ENCODE results near the gene CPB2.

CPB2 gene

DNA sequence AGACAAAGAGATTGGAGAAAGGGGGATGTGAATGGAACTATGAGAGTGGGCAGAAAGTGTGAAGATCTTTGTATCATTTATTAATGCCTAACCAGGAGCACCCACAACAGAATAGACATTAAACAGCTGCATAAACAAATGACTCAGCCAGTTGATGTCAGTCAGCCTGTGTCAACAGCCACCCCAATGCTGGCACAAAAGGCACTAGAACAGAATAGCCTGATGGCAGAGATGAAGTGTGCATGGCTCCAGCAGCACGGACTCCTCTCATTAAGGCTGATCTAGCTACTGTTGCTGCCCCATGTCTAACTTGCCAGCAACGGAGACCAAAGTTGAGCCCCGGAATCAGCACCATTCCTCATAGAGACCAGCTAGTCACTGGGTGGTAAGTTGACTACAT lies 7.8 kb downstream of the CPB2 start:
- peak in 1 of 2 experiments; percentile 52 for DNase-seq

DNA sequence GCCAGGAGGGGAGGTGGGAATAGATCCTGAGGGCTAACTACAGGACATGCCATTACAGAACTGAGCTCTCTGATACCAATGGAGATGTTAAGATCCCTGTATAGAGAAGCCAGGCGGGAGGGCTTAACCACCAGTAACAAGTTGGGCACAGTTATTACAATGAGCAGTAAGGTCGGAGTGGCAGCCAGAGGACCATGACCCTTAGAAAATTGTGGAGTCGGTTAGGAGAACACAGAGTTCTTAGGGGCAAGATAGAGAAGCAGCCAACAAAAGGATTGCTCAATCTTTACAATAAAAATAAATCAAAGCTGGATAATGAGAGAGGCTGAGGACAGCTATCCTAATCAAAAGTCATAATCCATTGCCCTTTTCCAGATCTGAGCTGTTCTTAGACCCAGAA lies 10.4 kb downstream of the CPB2 start:
- DNase-seq: no peak

DNA sequence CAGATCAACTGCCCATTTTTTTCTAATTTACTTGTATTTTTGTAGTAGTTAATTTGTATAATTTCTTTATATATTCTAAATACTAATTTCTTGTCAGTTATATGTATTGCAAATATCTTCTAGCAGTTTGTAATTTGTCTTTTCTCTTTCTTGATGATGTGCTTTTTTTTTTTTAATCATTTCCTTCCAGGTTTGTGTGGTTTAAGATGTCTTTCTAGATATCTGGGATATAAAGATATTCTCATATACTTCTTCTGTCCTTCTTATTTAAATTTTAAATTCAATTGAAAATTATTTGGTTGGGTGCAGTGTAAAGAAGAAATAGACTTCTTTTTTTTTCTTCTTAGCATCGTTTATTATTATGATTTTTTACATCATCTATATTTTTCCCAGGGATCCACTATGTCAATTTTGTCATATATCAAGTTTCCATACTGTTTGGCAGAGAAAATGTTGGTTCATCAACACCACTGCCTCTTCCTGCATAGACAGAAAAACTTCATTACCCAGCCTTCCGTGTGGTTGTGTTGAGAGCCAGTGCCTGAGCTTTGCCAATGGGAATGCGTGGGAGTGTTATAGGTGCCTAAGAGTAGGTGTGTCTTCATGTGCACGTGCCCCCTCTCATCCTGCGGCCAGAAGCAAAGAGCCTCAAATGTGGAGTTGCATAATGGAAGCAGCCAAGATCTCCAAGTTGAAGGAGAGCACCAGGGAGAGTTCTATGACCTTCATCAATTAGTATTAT lies 15.8 kb downstream of the CPB2 start:
- no peak for DNase-seq

DNA sequence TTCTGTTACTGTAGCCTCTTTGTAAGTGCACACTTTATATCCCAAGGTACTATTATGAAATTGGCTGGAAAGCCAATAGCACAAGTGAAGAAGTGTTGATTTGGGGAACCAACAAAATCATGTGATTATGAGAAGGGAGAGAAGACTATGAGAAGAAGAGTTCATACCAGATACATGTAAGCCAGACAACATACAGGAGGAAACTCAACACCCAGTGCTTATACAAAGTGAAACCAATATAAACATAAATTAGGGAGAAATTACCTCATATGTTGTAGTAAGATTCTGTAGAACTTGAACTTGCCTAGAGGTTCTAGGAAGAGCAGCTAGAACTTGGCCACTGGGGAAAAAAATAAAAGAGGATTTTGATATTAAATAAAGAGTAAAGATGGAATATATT lies 17.4 kb downstream of the CPB2 start:
- no peak for DNase-seq

DNA sequence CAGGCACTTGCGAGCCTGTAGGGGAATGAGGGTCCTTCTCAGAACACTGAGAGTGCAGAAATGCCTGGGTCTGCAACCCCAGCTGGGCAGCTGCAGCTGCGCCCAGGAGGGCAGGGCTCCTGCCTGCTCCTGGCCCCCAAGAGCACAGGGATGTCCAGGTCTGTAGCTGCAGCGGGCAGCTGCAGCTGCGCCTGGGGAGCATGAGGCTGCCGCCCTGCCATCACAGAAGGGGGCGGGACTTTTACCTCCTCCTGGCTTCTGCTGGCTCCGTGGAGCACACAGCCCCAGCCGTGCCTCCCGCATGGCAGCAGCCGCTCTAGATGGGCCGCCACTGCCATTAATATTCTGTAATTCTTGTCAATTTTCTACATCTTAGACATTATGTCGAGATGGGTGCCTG lies 17.8 kb downstream of the CPB2 start:
- DNase-seq: no peak

DNA sequence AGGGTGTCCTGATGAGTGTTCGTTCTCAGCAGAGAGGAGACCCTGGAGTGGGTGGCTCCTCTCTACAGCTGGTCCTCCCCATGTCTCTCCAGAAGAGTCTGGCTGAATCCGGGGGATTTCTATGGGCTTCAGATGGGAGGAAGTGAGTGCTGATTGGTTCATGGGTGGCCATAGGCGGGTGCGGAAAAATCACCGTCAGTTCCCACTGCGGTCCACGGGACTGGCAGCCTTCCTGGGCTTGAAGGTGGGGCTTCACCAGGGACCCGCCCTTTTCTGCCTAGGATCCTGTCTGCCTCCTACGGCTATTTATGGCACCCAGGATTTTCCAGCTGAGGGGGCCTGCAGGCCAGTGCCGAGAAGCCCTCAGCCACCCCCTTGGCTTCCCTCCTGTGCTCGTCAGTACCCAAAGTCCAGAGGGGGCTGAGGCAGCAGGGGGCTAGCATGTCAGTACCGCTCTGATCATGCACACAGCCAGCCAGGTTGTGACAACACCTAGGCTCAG lies 18.4 kb downstream of the CPB2 start:
- DNase-seq: no peak

DNA sequence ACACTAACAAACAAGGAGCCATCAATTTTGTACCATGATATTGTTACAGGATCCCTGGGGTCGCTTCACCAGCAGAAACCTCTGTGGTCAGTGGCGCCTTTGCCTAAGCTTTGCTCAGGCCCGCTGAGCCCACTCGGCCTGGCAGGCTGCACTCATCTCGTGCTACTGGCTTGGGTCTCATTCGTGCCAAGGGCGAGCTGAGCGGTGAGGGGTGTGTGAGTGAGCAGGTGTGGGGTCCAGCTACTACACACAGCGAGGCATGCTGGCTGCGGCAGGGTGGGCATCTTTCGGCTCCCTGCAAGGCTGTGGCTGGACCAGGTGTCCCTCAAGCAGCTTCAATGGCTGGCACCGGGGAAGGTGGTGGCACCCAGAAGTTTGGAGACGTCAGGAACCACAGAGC lies 19.1 kb downstream of the CPB2 start:
- no peak for DNase-seq

DNA sequence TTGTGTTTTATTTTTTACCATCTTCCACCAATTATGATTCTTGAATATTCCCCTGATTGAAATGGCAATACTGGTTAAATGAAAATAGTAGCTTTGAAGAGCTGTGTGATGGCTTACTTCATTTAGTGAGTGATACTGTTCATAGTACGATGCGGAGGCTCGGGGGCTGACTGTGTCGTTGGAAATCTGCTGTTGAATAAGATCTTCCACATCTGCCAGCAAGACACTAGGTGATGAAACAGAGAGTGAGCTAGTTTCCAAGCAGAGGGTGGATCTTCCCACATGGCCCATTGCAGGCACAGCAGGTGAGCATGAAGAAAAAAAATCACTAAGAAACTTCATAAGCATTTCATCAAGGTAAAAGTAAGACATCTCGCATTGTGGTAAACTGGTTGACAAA lies 22.5 kb downstream of the CPB2 start:
- DNase-seq: no peak

DNA sequence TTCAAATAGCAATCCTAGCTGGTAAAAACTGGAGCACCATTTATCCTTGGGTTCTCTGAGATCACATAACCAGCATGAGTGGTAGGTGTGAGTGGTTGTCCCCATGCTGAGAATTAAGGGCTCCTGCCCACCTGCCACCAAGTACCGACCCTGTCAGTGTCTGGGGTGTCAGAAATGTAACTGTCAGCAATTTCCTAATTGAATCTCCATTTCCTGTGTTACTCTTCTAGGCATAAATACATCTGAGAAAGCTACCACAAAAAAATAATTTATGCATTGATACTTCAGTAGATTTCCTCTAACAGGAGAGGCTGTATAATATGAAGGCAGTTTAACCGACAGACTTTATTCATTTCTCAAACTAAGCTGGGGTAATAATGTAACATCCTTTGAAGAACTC lies 25.1 kb downstream of the CPB2 start:
- DNase-seq: no peak

DNA sequence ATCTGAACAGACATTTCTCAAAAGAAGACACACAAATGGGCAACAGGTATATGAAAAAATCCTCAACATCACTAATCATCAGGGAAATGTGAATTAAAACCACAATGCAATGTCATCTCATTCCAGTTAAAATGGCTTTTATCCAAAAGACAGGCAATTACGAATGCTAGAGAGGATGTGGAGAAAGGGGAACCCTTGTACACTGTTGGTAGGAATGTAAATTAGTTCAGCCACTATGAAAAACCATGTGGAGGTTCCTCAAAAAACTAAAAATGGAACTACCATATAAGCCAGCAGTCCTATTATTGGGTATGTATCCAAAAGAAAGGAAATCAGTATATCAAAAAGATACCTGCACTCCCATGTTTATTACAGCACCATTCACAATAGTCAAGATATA lies 27.6 kb downstream of the CPB2 start:
- DNase-seq: no peak

DNA sequence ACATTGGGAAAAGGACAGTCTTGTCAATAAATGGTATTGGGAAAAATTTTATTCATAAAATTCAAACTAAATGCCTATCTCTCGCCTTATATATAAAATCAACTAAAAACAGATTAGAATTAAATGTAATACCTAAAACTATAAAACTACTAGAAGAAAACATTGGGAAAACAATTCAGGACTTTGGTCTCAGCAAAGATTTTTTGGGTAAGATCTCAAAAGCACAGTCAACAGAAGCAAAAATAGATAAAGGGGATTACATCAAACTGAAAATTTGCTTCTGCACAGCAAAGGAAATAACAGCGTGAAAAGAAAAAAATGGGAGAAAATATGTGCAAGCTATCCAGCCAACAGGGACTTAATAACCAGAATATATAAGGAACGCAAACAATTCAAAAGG lies 28.0 kb downstream of the CPB2 start:
- DNase-seq: no peak

DNA sequence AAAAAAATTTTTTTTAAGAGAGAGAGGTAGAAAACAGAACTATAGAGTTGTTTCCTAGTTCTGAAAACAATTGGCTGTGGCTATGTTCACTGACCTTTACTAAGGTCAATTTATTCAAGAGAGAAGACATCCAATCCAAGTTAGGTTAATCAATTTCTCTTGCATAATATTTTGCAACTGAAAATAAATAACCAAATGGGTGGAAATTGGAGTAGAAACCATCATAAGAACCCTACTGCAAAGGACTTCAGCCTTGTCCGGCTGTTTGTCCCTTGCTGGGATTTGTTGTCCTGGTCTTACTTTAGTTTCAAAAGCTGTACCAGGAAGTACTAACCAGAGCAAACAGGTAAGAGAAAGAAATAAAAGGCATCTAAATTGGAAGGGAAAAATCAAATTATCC lies 29.0 kb downstream of the CPB2 start:
- DNase-seq: no peak

DNA sequence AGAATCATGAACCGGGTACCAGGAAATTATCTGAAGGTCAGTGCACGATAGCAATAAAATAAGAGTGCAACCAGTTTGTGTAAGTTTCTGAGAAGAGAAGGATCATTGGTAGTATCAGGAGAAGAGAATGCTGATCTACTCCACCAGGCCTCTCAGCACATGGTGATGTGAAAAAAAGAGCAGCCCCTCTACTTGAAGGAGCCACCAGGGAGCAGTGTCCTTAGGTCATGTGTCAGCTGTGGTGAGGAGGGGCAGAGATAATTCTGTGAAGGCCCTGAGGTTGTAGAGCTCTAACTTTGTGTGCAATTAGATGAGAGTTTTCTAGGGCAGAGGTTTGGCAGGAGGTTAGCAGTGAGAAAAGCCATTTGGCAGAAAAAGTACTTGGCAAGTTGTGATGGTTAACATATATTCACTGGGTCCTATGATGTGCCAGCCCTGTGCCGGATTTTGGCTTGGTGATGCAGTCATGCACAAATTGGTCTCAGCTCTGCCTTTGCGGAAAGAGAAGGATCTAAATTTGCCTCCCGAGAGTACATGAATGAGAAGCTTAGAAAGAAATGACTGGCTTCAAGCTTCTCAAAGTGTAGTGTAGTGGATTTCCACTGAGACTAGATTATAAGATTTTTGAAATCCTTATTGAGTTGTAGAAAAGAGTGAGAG lies 33.1 kb downstream of the CPB2 start:
- no peak for DNase-seq

DNA sequence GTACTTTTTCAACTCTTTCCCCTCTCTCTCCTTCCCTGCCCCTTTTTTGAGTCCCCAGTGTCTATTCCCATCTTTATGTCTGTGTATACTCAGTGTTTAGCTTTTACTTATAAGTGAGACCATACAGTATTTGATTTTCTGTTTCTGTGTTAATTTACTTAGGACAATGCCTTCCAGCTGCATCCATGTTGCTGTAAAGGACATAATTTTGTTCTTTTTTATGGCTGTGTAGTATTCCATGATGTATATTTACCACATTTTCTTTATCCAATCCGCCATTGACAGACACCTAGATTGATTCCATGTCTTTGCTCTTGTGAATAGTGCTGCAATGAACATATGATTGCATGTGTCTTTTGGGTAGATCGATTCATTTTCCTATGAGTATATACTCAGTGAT lies 41.5 kb downstream of the CPB2 start:
- no peak for DNase-seq

DNA sequence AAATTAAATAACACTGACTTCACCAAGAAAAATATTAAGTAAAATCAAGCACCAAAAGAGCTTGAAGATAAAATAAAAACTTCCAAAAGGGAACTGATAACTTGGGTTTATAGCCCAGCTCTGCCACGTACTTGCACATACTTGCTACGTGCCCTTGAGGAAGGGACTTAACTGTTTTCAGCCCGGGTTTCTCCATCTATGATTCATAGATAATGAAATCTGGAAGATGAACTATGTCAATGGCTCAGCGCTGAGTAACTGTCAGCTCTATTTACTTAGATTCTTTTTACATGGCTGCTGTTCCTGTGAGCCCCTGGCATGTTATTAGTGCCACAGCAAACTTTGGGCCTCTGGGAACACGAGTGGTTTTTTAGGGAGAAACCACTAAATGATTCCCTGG lies 42.6 kb downstream of the CPB2 start:
- DNase-seq: no peak

DNA sequence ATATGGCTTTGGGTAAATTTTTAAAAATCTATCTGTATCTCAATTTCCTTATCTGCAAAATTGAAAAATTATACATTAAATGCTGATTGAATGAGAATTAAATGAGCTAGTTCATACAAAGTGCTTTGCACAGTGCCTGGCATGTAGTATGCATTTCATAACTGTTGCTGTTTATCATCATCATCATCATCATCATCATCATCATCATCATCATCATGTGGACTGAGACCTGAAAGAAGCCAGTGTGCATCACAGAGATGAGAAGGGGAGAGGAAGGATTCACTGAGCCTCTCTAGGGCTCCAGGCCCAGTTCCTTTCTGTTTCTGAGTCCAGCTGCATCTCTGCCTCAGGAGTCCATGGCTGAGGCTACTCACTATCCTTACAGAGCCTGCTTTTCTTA lies 45.4 kb downstream of the CPB2 start:
- DNase-seq: no peak

DNA sequence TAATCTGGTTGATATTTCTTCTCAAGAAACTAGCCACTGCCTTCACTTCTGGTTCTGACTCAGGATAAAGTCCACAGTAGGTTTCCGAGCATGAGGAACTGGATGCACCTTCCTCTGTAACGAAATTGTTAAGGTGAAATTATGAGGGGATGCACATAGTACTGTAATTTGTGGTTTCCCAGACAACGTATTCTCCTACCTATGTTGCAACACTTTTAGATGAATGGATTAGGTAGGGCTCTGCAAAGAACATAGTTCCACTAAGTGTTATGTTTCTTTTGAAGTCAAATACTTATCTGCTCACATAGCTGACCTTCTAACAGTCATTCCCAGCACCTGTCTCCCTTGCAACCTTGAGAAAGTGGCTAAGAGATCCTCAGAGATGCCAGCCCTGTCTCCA lies 46.6 kb downstream of the CPB2 start:
- DNase-seq: no peak

DNA sequence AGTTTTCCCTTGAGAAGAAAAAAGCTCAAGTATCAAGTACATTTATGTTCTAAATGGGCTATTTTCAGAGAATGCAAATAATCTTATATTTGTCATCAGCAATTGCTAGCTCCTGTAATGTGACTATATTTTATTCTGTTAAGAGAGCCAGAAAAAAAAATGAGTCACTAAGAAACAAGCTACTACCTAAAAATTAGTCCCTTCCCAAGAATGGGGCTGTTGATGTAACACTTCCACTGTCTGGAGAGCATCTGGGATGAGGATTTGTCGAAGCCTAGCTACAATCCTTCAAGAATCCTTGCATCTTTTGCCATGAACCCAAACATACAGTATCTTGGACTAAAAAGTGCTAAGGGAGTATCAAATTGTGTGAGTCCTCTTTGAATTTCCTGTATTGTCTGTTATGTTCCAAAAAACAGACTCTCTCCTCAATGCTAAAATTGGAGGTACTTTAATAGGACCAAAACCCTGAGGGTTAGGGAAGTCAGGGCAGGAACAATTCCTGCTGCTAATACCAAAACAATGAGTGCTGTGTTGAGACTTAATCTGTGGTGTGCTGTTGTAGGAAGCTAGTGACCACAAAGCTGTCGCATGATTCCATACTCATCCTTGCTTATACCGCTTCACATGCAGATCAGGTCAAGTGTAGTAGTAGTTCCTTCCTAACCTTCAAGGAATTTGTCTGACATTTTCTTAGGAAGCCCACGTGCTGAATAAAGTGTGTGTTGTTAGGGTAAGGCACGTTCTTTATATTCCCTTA lies 47.4 kb downstream of the CPB2 start:
- DNase-seq: no peak

DNA sequence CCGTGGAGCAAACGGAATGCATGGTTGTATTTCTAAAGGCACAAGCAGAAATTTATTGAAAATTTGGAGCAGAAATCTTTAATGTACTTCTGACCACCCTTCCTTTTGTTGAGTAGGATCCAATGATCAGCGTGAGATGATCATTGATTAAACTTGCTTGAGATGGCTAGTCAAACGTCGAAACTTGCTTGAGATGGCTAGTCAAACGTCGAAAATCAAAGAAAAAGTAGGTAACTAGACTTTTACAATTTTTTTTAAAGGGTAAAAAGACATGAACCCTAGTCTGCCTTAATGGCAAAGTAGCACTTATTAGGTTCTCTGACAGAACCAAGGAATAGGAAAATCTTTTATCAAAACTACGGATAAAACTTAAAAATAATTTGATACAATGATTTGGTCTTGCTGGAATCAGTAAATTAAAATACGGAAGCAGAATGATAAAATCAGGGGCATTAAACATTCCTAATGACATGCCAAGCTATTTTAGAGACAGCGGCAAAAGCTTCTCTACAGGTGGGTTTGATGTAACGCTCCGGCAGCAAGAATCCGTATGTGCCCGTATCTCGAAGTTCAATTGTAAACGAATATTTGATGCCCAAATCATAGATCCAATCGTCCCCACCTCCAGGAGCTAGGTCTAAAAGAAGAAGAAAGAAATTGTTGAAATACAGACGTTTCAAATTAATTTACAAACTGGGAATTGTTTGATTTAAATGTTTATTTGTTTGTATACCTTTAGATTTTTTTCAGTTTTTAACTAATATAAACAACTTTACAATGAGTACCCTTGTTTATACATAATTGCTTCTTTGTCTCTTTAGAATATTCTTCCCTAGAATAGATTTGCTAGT lies 51.4 kb downstream of the CPB2 start:
- DNase-seq: no peak

DNA sequence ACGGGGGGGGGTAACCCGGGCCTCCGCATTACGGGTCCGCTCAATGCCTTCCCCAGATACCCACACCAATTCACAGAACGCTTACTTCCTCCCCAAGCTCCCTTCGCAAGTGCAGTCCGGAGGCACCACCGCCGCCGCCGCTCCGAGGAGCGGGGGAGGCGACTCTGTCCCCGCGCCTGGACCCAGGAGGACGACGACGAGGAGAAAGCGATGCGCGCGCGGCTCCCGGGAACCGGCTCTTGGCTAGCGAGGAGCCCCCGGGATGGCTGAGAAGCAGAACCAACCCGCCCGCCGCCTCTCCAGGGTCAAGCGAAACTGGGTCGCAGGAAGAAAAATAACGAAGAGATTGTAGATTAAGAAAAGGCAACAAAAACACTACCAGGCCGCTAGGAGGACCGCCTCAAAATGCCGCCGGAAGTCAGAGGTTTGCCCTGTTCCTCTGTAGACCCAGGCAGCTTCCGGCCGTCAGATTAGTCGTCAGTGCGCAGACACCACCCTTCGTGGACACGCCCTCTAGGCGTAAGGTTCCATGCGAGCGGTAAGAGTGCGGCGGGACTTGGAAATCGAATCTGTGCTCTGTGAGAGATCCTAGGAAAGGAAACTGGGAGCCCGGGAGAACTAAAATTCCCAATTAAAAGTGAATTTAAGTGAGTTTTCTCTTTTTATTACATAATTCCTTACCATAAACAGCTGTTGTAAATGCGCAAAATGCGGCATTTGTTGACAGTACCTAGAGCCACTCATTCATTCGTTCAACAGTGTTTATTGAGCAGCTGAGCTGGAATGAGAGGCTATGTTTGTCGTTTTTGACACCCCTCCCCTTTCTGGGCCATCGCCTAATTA lies 52.3 kb downstream of the CPB2 start, which contains the start of gene ZC3H13:
Gene ZC3H13, minus strand, starts transcription at position 428 of the 843 bp plus-strand sequence. CDS start 7,239 bp downstream, outside the sequence.
- DNase-seq: peak; percentile 90 to 95

DNA sequence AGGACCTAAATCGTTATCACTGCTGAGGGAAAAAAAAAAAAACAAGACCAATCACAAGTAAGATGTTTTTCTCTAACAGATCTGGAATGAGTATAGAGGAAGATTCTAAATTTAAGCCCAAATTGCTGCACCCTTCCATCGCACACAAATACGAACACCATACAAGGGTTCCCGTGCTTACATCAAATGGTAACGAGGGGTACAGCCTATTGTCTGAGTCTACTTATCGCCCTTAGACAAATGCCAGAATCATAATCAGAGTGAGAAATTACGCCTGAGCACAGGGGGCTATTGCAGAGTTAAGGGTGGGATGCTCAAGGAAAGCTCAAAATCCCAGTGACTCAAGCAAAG lies 52.9 kb downstream of the CPB2 start:
- DNase-seq: no peak

DNA sequence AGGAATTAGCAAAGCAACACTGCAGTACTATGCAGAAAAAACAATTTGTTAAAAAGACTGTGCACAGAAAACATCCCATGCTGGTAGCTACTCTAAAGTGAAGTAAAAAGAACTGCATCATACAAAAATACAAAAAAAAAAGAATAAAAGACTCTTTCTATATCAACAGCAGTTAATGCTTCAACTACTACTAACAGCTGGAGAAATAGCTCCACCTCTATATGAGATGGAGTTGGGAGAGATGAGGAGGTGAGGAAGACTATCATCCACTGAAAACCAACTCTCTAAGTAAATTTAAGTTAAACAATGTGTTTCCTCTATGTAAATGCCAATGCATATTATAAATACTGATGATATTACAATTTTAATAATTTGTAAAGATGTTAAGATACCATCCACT lies 54.1 kb downstream of the CPB2 start:
- no peak for DNase-seq
